ENCODE measurements around the gene RFX8.

The RFX8 gene

GRCh38 chr2:101502095-101502494, 27.2 kb upstream of the RFX8 start:
- no peak for DNase-seq (ENCODE audit: low read depth)
- TF ChIP-seq CTCF (IDR thresholded peaks at IDR 0.05; ENCODE audit: low read length, missing control alignments) = no peak
- H3K4me3 ChIP-seq (replicated peaks; ENCODE audit: low read depth, low read length) = no peak overlapping the region

GRCh38 chr2:101501443-101501842, 26.5 kb upstream of the RFX8 start:
- TF ChIP-seq CTCF (IDR thresholded peaks at IDR 0.05; ENCODE audit: low read length, missing control alignments) = no peak
- no peak overlapping the region for H3K4me3 ChIP-seq (replicated peaks; ENCODE audit: low read depth, low read length)
- no peak for DNase-seq (ENCODE audit: low read depth)

GRCh38 chr2:101500860-101501259, 25.9 kb upstream of the RFX8 start:
- no peak overlapping the region for H3K4me3 ChIP-seq (replicated peaks; ENCODE audit: low read depth, low read length)
- TF ChIP-seq CTCF (IDR thresholded peaks at IDR 0.05; ENCODE audit: low read length, missing control alignments) = no peak
- peak; percentile 81 for DNase-seq (ENCODE audit: low read depth)

GRCh38 chr2:101500180-101500579, 25.3 kb upstream of the RFX8 start:
- DNase-seq (ENCODE audit: low read depth) = peak; percentile 64
- H3K4me3 ChIP-seq (replicated peaks; ENCODE audit: low read depth, low read length) = no peak overlapping the region
- no peak for TF ChIP-seq CTCF (IDR thresholded peaks at IDR 0.05; ENCODE audit: low read length, missing control alignments)

- no peak for DNase-seq (ENCODE audit: low read depth)
Observed at GRCh38 chr2:101496279-101496678, 21.4 kb upstream of the RFX8 start.

GRCh38 chr2:101492936-101493473, 18.1 kb upstream of the RFX8 start:
- H3K4me3 ChIP-seq (replicated peaks; ENCODE audit: low read depth, low read length) = no peak overlapping the region
- TF ChIP-seq CTCF (IDR thresholded peaks at IDR 0.05; ENCODE audit: low read length, missing control alignments) = no peak
- no peak for DNase-seq (ENCODE audit: low read depth)

More at GRCh38 chr2:101496279-101496678, 21.4 kb upstream of the RFX8 start:
- no peak for TF ChIP-seq CTCF (IDR thresholded peaks at IDR 0.05; ENCODE audit: low read length, missing control alignments)
- no peak overlapping the region for H3K4me3 ChIP-seq (replicated peaks; ENCODE audit: low read depth, low read length)

- no peak for TF ChIP-seq CTCF (IDR thresholded peaks at IDR 0.05; ENCODE audit: low read length, missing control alignments)
- DNase-seq (ENCODE audit: low read depth) = no peak
- no peak overlapping the region for H3K4me3 ChIP-seq (replicated peaks; ENCODE audit: low read depth, low read length)
Observed at GRCh38 chr2:101486994-101487393, 12.1 kb upstream of the RFX8 start.

Measured in fibroblast of pulmonary artery (primary cell).